CD4-positive, alpha-beta T cell treated with Interferon gamma for 1 hour (primary cell): ENCODE results near the gene RAB7A.
A peak's percentile ranks its signal among the peaks of the same experiment; 100 is the strongest.
"Not testable (repeated sequence)": the region's sequence is repeated elsewhere in the genome, so short reads cannot be mapped to it uniquely, and the experiment has no call there.

Experiments used
- DNase-seq: peaks from one replicate; pipeline ENCODE4 v3.0.0-alpha.2; 2020

RAB7A gene

GRCh38 chr3:128760881-128761280 lies 34.9 kb downstream of the RAB7A start:
- DNase-seq: no peak

GRCh38 chr3:128761392-128761791 lies 35.4 kb downstream of the RAB7A start:
- no peak for DNase-seq

- peak; percentile 18 for DNase-seq
These were observed 38.0 kb downstream of the RAB7A start for GRCh38 chr3:128763967-128764366.

- DNase-seq: no peak
These were observed 38.9 kb downstream of the RAB7A start for GRCh38 chr3:128764863-128765262.

GRCh38 chr3:128767094-128767750 lies 41.2 kb downstream of the RAB7A start:
- no peak for DNase-seq

GRCh38 chr3:128768471-128768870 lies 42.5 kb downstream of the RAB7A start:
- DNase-seq: no peak

GRCh38 chr3:128770387-128770786 lies 44.4 kb downstream of the RAB7A start:
- DNase-seq: no peak

GRCh38 chr3:128773189-128773588 lies 47.2 kb downstream of the RAB7A start:
- not testable (repeated sequence) for DNase-seq

GRCh38 chr3:128773592-128773991 lies 47.6 kb downstream of the RAB7A start:
- DNase-seq: not testable (repeated sequence)

- no peak for DNase-seq
These were observed 49.3 kb downstream of the RAB7A start for GRCh38 chr3:128775241-128775640.

GRCh38 chr3:128775906-128776542 lies 50.0 kb downstream of the RAB7A start:
- no peak for DNase-seq

- DNase-seq: no peak
These were observed 54.3 kb downstream of the RAB7A start for GRCh38 chr3:128780101-128780837.

GRCh38 chr3:128781164-128781563 lies 55.2 kb downstream of the RAB7A start:
- DNase-seq: no peak

- DNase-seq: no peak
These were observed 56.5 kb downstream of the RAB7A start for GRCh38 chr3:128782282-128783146.

- no peak for DNase-seq
These were observed 57.8 kb downstream of the RAB7A start for GRCh38 chr3:128783774-128784173.

- DNase-seq: peak; percentile 56
These were observed 58.2 kb downstream of the RAB7A start for GRCh38 chr3:128784232-128784631.

- no peak for DNase-seq
These were observed 58.9 kb downstream of the RAB7A start for GRCh38 chr3:128784843-128785242.

- no peak for DNase-seq
These were observed 60.5 kb downstream of the RAB7A start for GRCh38 chr3:128786434-128787020.

- peak; percentile 24 for DNase-seq
These were observed 61.6 kb downstream of the RAB7A start for GRCh38 chr3:128787256-128788253.

- no peak for DNase-seq
These were observed 62.4 kb downstream of the RAB7A start for GRCh38 chr3:128788268-128788869.
